Osteoblast (primary cell): Measurements from ENCODE around the gene SLC25A47. TPM values are rescaled to one million over a fixed set of nuclear protein-coding genes. Genes with fewer than 3 reads are reported as not detected.

ENCODE experiments used
- DNase-seq: peaks from one replicate; pipeline ENCODE4 v3.0.0; 2011; ENCODE audit warnings: low spot score, mixed read lengths; ENCODE audit not compliant: insufficient read length; ENCODE audit errors: missing footprints
- H2AFZ ChIP-seq: 2 replicates; pipeline ENCODE4 v1.6.0; 2011; ENCODE audit warnings: mild to moderate bottlenecking, low read length
- H3K27ac ChIP-seq: 2 replicates; pipeline ENCODE4 v1.5.1; 2011; ENCODE audit warnings: mild to moderate bottlenecking, low read depth, low read length, moderate library complexity
- H3K27me3 ChIP-seq: 2 replicates; pipeline ENCODE4 v1.6.0; 2012; ENCODE audit warnings: mild to moderate bottlenecking, control low read depth, inconsistent platforms, low read length, moderate library complexity; ENCODE audit not compliant: insufficient read depth
- H3K36me3 ChIP-seq: 2 replicates; pipeline ENCODE4 v1.5.1; 2011; ENCODE audit warnings: mild to moderate bottlenecking, low read length, control low read depth, moderate library complexity; ENCODE audit not compliant: insufficient read depth
- H3K4me1 ChIP-seq: 2 replicates; pipeline ENCODE4 v1.5.1; 2011; ENCODE audit warnings: mild to moderate bottlenecking, low read length, control low read depth, moderate library complexity; ENCODE audit not compliant: insufficient read depth
- H3K4me2 ChIP-seq: 2 replicates; pipeline ENCODE4 v1.6.0; 2011; ENCODE audit warnings: mild to moderate bottlenecking, low read length; ENCODE audit not compliant: insufficient read depth
- H3K4me3 ChIP-seq: fragments of 200-600 bp; sonication (generic); 3 replicates; pipeline ENCODE4 v1.5.1; 2012; ENCODE audit warnings: mild to moderate bottlenecking, low read length, inconsistent platforms; ENCODE audit not compliant: insufficient read depth
- H3K79me2 ChIP-seq: 2 replicates; pipeline ENCODE4 v1.6.0; 2012; ENCODE audit warnings: mild to moderate bottlenecking, low read length, control low read depth, inconsistent platforms; ENCODE audit not compliant: insufficient read depth
- H3K9me3 ChIP-seq: 2 replicates; pipeline ENCODE4 v1.5.1; 2011; ENCODE audit warnings: low read depth, low read length, control low read depth
- H4K20me1 ChIP-seq: 2 replicates; pipeline ENCODE4 v1.6.0; 2012; ENCODE audit warnings: mild to moderate bottlenecking, low read length, control low read depth; ENCODE audit not compliant: insufficient read depth
- CTCF ChIP-seq: IDR thresholded peaks from 2 replicates; pipeline ENCODE4 v1.5.1; 2011; ENCODE audit warnings: mild to moderate bottlenecking, low read depth, low read length, moderate library complexity; ENCODE audit errors: extremely low read depth
- total RNA-seq: library from RNA; depleted of rRNA; stranded (reverse); fragments of >200 nt; gene quantifications from 2 replicates; pipeline ENCODE4 v1.2.3, GENCODE V29; 2012

Gene SLC25A47
- total RNA-seq, 1 donor, result not detected

GRCh38 chr14:100288382-100289185, 34.6 kb upstream of the SLC25A47 start:
- H3K36me3 ChIP-seq, result no peaks in the 10 kb centered on the region
- peaks cover 4% of the 10 kb centered on the region for H3K4me1 ChIP-seq
- no peak for TF ChIP-seq CTCF
- no peak overlapping the region for H2AFZ ChIP-seq
- no peak overlapping the region for H3K27ac ChIP-seq
- H3K4me2 ChIP-seq, result no peak overlapping the region
- DNase-seq, result peak; percentile 74
- no peaks in the 10 kb centered on the region for H3K9me3 ChIP-seq
- H4K20me1 ChIP-seq, result no peaks in the 10 kb centered on the region
- H3K4me3 ChIP-seq, result no peak overlapping the region
- no peaks in the 10 kb centered on the region for H3K79me2 ChIP-seq
- no peaks in the 10 kb centered on the region for H3K27me3 ChIP-seq

- Histone ChIP-seq H3K4me2 (no peak overlapping the region), H3K79me2 (no peaks in the 10 kb centered on the region), H3K4me1 (peaks cover 4% of the 10 kb centered on the region), H2AFZ (no peak overlapping the region), H3K36me3 (no peaks in the 10 kb centered on the region), H3K27me3 (no peaks in the 10 kb centered on the region), H4K20me1 (peaks cover 6% of the 10 kb centered on the region), H3K27ac (no peak overlapping the region), H3K9me3 (no peaks in the 10 kb centered on the region), H3K4me3 (no peak overlapping the region)
- no peak for TF ChIP-seq CTCF
- peak; percentile 86 for DNase-seq
Observed at GRCh38 chr14:100289916-100290606, 33.1 kb upstream of the SLC25A47 start.

- Histone ChIP-seq H3K4me2 (no peak overlapping the region), H3K4me3 (no peak overlapping the region), H3K36me3 (no peaks in the 10 kb centered on the region), H3K9me3 (no peaks in the 10 kb centered on the region), H3K4me1 (peaks cover 4% of the 10 kb centered on the region), H2AFZ (no peak overlapping the region), H3K27me3 (no peaks in the 10 kb centered on the region), H4K20me1 (peaks cover 6% of the 10 kb centered on the region), H3K27ac (no peak overlapping the region), H3K79me2 (no peaks in the 10 kb centered on the region)
- no peak for TF ChIP-seq CTCF
- DNase-seq, result peak; percentile 62
Observed at GRCh38 chr14:100290607-100291304, 32.4 kb upstream of the SLC25A47 start.
